ENCODE measurements around the gene TECPR1.

TECPR1 gene

DNA sequence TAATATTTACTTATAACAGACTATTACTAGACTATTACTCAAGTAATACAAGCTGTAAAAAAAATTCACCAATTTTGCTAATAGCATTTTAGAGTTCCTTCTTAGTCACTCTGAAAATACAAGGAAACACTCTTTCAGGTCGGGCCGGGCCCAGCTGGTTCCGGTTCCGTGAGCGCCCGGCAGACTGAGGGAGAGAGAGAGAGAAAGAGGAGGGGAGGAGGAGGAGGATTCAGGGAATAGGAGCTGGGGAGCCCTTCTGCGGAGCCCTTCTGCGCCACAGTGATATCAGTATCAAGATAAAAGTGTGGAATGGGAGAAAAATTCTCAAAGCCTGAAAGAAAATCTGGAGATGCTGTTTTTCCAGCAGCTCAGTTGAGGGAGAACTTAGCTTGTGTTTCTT, 71.3 kb downstream of the TECPR1 start:
- H2AK5ac ChIP-seq (ENCODE audit: low read length), result no peak overlapping the region

DNA sequence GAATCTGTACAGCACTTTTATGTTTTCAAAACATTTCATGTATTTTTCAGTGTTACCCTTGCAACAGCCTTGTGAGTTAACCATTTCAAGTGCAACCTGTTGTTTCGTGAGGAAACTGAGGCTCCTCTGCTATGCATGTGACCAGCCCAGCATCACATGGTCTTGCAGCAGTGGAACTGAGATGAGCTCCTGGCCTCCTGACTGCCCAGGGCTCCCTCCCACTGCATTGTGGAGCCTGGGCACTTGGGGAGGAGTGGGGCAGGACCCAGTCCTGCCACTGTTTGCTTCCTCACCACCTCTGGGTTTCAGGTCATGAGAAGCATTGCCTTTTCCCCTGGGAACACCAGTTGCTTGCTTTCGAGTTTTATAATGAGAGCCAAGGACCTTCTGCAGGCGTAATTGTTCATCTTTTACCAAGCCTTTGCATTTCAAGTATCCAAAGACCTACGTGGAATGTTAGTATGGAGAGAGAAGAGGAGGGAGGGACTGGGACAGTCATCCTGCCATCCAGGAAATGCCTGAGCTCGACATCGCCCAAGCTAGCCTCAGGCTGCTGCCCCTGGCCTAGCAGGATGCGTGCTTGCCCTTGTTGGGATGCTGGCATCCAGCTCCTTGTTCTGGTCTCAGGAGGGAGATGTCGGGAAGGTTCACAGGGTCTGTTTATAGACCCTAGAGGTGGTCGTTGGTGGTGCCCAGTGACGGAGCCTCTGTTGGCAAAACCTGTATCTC, 73.1 kb downstream of the TECPR1 start:
- Histone ChIP-seq H3K18ac (ENCODE audit: low read length) (no peak overlapping the region), H3K9ac (ENCODE audit: low read length) (no peak overlapping the region), H2AK5ac (ENCODE audit: low read length) (no peak overlapping the region), H2BK15ac (replicated peaks; ENCODE audit: low read depth) (no peak overlapping the region), H3K36me3 (ENCODE audit: control insufficient read depth, insufficient read depth, low read length) (no peaks in the 10 kb centered on the region), H2BK5ac (ENCODE audit: low read length) (no peak overlapping the region), H3K56ac (ENCODE audit: low read length) (no peak overlapping the region), H3K27ac (ENCODE audit: low read depth, low read length) (no peak overlapping the region), H4K8ac (ENCODE audit: low read depth, low read length) (no peak overlapping the region), H3K4me3 (ENCODE audit: low read length) (no peak overlapping the region), H3K4me1 (ENCODE audit: control insufficient read depth, low read depth, low read length) (no peaks in the 10 kb centered on the region), H3K27me3 (ENCODE audit: insufficient read depth, low read length, poor library complexity) (no peaks in the 10 kb centered on the region), H4K5ac (ENCODE audit: low read length) (no peak overlapping the region), H2BK120ac (ENCODE audit: low read depth, low read length) (no peak overlapping the region), H3K4ac (ENCODE audit: low read depth, low read length) (no peak overlapping the region), H3K79me2 (ENCODE audit: control insufficient read depth, insufficient read depth, low read length) (no peaks in the 10 kb centered on the region), H3K4me2 (ENCODE audit: low read length) (no peak overlapping the region), H3K79me1 (ENCODE audit: low read length) (no peaks in the 10 kb centered on the region), H3K23ac (ENCODE audit: low read length) (no peak overlapping the region)
- DNase-seq, result peak; percentile 56
- WGBS (ENCODE audit: extremely low coverage, insufficient coverage, low lambda C conversion rate), result no CpG with 5 or more reads among the region's 10 CpGs

More for the DNA sequence above, 71.3 kb downstream of the TECPR1 start:
- Histone ChIP-seq H3K23ac (ENCODE audit: low read length) (no peak overlapping the region), H4K5ac (ENCODE audit: low read length) (no peak overlapping the region), H3K27me3 (ENCODE audit: insufficient read depth, low read length, poor library complexity) (no peaks in the 10 kb centered on the region), H3K79me2 (ENCODE audit: control insufficient read depth, insufficient read depth, low read length) (no peaks in the 10 kb centered on the region), H3K4me1 (ENCODE audit: control insufficient read depth, low read depth, low read length) (no peaks in the 10 kb centered on the region), H4K8ac (ENCODE audit: low read depth, low read length) (no peak overlapping the region), H3K9ac (ENCODE audit: low read length) (no peak overlapping the region), H3K4me2 (ENCODE audit: low read length) (no peak overlapping the region), H3K18ac (ENCODE audit: low read length) (no peak overlapping the region), H3K56ac (ENCODE audit: low read length) (no peak overlapping the region), H3K27ac (ENCODE audit: low read depth, low read length) (no peak overlapping the region), H3K79me1 (ENCODE audit: low read length) (no peaks in the 10 kb centered on the region), H2BK120ac (ENCODE audit: low read depth, low read length) (no peak overlapping the region), H2BK15ac (replicated peaks; ENCODE audit: low read depth) (no peak overlapping the region), H2BK5ac (ENCODE audit: low read length) (no peak overlapping the region), H3K4ac (ENCODE audit: low read depth, low read length) (no peak overlapping the region), H3K4me3 (ENCODE audit: low read length) (no peak overlapping the region), H3K36me3 (ENCODE audit: control insufficient read depth, insufficient read depth, low read length) (no peaks in the 10 kb centered on the region)
- DNase-seq, result no peak
- no CpG with 5 or more reads among the region's 8 CpGs for WGBS (ENCODE audit: extremely low coverage, insufficient coverage, low lambda C conversion rate)

DNA sequence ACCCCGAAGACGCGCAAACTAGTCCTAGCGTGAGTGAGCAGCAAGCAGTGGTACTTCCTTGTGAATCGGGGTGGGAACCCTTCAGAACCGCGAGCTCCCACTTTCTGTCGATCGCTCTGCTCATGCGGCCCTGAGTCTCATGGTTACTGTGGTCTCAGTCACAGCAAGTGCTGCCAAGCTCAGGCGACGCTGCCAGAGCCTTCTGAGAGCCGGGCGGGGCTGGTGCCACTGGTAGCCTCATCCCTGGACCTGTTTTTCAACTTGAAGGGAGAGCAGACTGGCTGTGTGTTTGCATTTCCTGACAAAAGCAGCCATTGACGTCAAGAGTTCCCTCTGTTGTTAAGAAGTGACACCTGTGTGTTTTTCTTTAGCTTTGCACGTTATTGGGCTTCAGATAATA, 73.7 kb downstream of the TECPR1 start:
- no peak overlapping the region for H3K4ac ChIP-seq (ENCODE audit: low read depth, low read length)
- no peaks in the 10 kb centered on the region for H3K79me1 ChIP-seq (ENCODE audit: low read length)
- H3K4me2 ChIP-seq (ENCODE audit: low read length), result no peak overlapping the region
- no peak overlapping the region for H2AK5ac ChIP-seq (ENCODE audit: low read length)
- no peak overlapping the region for H2BK120ac ChIP-seq (ENCODE audit: low read depth, low read length)
- no peak overlapping the region for H3K4me3 ChIP-seq (ENCODE audit: low read length)
- H3K23ac ChIP-seq (ENCODE audit: low read length), result no peak overlapping the region
- no peaks in the 10 kb centered on the region for H3K36me3 ChIP-seq (ENCODE audit: control insufficient read depth, insufficient read depth, low read length)
- WGBS (ENCODE audit: extremely low coverage, insufficient coverage, low lambda C conversion rate), result no CpG with 5 or more reads among the region's 16 CpGs
- H3K9ac ChIP-seq (ENCODE audit: low read length), result no peak overlapping the region
- H3K18ac ChIP-seq (ENCODE audit: low read length), result no peak overlapping the region
- DNase-seq, result no peak
- H3K4me1 ChIP-seq (ENCODE audit: control insufficient read depth, low read depth, low read length), result no peaks in the 10 kb centered on the region
- no peak overlapping the region for H3K27ac ChIP-seq (ENCODE audit: low read depth, low read length)
- no peak overlapping the region for H2BK5ac ChIP-seq (ENCODE audit: low read length)
- no peaks in the 10 kb centered on the region for H3K79me2 ChIP-seq (ENCODE audit: control insufficient read depth, insufficient read depth, low read length)
- no peak overlapping the region for H4K8ac ChIP-seq (ENCODE audit: low read depth, low read length)
- no peak overlapping the region for H2BK15ac ChIP-seq (replicated peaks; ENCODE audit: low read depth)
- no peaks in the 10 kb centered on the region for H3K27me3 ChIP-seq (ENCODE audit: insufficient read depth, low read length, poor library complexity)
- H3K56ac ChIP-seq (ENCODE audit: low read length), result no peak overlapping the region
- no peak overlapping the region for H4K5ac ChIP-seq (ENCODE audit: low read length)

DNA sequence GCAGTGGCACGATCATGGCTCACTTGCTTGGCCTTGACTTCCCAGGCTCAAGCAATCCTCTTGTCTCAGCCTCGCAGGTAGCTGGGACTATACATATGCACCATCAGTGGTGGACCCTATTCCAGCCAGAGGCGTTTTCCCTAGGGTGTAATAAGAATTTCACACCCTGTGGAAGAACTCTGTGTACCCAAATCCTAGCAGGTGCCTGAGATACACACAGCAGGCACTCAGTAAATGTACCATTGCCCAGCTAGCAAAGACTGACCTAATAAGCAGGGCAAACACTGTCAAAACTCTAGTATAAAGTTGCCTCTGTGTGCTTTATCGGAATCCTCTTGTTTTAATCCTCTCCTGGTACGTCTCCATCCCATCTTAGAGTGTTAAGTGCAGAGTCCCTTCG, 74.5 kb downstream of the TECPR1 start:
- Histone ChIP-seq H3K27me3 (ENCODE audit: insufficient read depth, low read length, poor library complexity) (no peaks in the 10 kb centered on the region), H3K36me3 (ENCODE audit: control insufficient read depth, insufficient read depth, low read length) (no peaks in the 10 kb centered on the region), H2BK5ac (ENCODE audit: low read length) (no peak overlapping the region), H2BK120ac (ENCODE audit: low read depth, low read length) (no peak overlapping the region), H3K23ac (ENCODE audit: low read length) (no peak overlapping the region), H4K5ac (ENCODE audit: low read length) (no peak overlapping the region), H3K18ac (ENCODE audit: low read length) (no peak overlapping the region), H3K4me3 (ENCODE audit: low read length) (no peak overlapping the region), H3K4me1 (ENCODE audit: control insufficient read depth, low read depth, low read length) (no peaks in the 10 kb centered on the region), H4K8ac (ENCODE audit: low read depth, low read length) (no peak overlapping the region), H3K79me2 (ENCODE audit: control insufficient read depth, insufficient read depth, low read length) (no peaks in the 10 kb centered on the region), H3K79me1 (ENCODE audit: low read length) (no peaks in the 10 kb centered on the region), H3K4me2 (ENCODE audit: low read length) (no peak overlapping the region), H2AK5ac (ENCODE audit: low read length) (no peak overlapping the region), H3K4ac (ENCODE audit: low read depth, low read length) (no peak overlapping the region), H2BK15ac (replicated peaks; ENCODE audit: low read depth) (no peak overlapping the region), H3K56ac (ENCODE audit: low read length) (no peak overlapping the region), H3K9ac (ENCODE audit: low read length) (no peak overlapping the region), H3K27ac (ENCODE audit: low read depth, low read length) (no peak overlapping the region)
- WGBS (ENCODE audit: extremely low coverage, insufficient coverage, low lambda C conversion rate), result no CpG with 5 or more reads among the region's 6 CpGs
- no peak for DNase-seq

DNA sequence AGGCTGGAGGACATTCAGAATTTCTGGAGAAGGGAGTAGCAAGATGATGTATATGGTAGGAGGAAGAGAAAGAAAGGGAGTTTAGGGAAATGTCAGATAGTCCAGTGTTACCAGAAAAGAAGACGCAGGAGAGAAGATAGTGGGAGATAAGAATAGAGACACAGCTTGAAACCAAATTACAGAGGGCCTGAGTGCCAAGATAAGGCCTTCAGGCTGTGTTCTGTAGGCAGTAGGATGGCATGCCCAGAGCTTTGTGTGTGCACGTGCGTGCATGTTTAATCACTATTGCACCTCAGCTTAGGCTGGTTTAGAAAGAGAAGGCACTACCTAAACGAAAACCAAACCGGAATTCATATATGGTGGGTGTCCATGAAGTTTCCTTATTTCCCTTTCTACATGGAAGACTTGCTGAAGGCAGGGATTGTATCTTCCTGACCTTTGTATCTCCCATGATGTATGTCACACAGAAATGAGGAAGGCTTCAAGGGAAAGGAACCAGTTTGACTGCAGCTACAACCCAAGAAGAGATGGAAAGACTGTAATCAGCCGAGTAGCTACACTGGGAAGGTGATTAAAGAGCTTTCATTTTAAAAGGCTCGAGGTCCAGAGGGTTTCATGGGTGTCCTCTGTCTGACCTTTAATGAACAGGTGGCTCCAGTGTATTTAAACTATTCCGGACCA, 76.6 kb downstream of the TECPR1 start:
- no peak overlapping the region for H3K18ac ChIP-seq (ENCODE audit: low read length)
- no peak overlapping the region for H2BK15ac ChIP-seq (replicated peaks; ENCODE audit: low read depth)

More for the DNA sequence above, 76.6 kb downstream of the TECPR1 start:
- Histone ChIP-seq H3K27me3 (ENCODE audit: insufficient read depth, low read length, poor library complexity) (no peaks in the 10 kb centered on the region), H3K4me2 (ENCODE audit: low read length) (no peak overlapping the region), H3K4me1 (ENCODE audit: control insufficient read depth, low read depth, low read length) (no peaks in the 10 kb centered on the region), H2BK120ac (ENCODE audit: low read depth, low read length) (no peak overlapping the region), H2AK5ac (ENCODE audit: low read length) (no peak overlapping the region), H3K56ac (ENCODE audit: low read length) (no peak overlapping the region), H4K8ac (ENCODE audit: low read depth, low read length) (no peak overlapping the region), H3K27ac (ENCODE audit: low read depth, low read length) (no peak overlapping the region), H3K79me1 (ENCODE audit: low read length) (no peaks in the 10 kb centered on the region), H4K5ac (ENCODE audit: low read length) (no peak overlapping the region), H3K36me3 (ENCODE audit: control insufficient read depth, insufficient read depth, low read length) (no peaks in the 10 kb centered on the region), H3K4me3 (ENCODE audit: low read length) (no peak overlapping the region), H3K79me2 (ENCODE audit: control insufficient read depth, insufficient read depth, low read length) (no peaks in the 10 kb centered on the region), H3K4ac (ENCODE audit: low read depth, low read length) (no peak overlapping the region), H2BK5ac (ENCODE audit: low read length) (no peak overlapping the region), H3K9ac (ENCODE audit: low read length) (no peak overlapping the region), H3K23ac (ENCODE audit: low read length) (no peak overlapping the region)
- no CpG with 5 or more reads among the region's 8 CpGs for WGBS (ENCODE audit: extremely low coverage, insufficient coverage, low lambda C conversion rate)
- DNase-seq, result no peak

All from mesendoderm (in vitro differentiated cells).